NCI-H524 (cell line): ENCODE data around the gene ZNF236.
"Not testable (repeated sequence)": the region's sequence is repeated elsewhere in the genome, so short reads cannot be mapped to it uniquely, and the experiment has no call there.

ENCODE experiments used
- DNase-seq, 2 experiments: peaks; one replicate each; lab custom pipeline; 2025; lab: John Stamatoyannopoulos, UW

The ZNF236 gene

DNA sequence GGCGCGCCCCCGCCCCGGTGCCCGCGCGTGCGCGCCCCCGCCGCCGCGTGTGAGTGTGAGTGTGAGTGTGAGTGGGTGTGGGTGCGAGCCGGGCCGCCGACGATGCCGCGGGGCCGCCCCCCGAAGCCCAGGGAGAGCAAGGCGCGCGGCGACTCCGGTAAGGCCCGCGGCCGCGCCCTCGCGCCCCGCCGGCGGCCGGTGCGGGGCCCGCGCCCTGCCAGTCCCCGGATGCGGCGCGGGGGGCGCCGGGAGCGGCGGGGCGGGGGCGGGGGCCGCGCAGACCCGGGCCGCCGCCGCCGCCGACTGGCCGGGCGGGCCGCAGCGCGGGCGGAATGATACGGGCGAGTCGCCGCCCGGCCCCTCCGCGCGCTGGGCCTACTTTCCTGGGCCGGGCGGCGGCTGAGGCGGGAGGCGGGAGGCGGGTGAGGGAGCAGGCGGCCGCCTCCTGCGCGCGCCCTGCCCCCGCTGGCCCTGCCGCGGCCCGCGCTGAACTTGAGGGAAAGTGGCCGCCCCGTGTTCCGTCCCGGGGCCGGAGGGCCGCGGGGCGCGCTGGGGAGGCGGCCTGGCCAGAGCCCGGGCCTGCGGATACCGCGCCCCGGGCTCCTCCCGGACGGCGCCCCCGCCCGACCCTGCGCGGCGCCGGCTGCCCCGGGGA, at the start of gene ZNF236:
ZNF236 (plus strand) TSS at position 52 of the 655 bp plus-strand sequence; CDS start at position 103, 51 bp downstream.
- peak in 1 of 2 experiments; percentile 63 for DNase-seq

GRCh38 chr18:76772665-76773064, 49.7 kb upstream of the ZNF236 start:
- DNase-seq, result no peak

GRCh38 chr18:76777036-76777435, 45.3 kb upstream of the ZNF236 start:
- not testable (repeated sequence) for DNase-seq

GRCh38 chr18:76783786-76784484, 38.4 kb upstream of the ZNF236 start:
- DNase-seq, result no peak

GRCh38 chr18:76785872-76786271, 36.5 kb upstream of the ZNF236 start:
- DNase-seq, result no peak

- no peak for DNase-seq
Observed at GRCh38 chr18:76788571-76789317, 33.6 kb upstream of the ZNF236 start.

- no peak for DNase-seq
Observed at GRCh38 chr18:76791106-76791505, 31.3 kb upstream of the ZNF236 start.

- DNase-seq, result no peak
Observed at GRCh38 chr18:76791642-76792041, 30.7 kb upstream of the ZNF236 start.

DNA sequence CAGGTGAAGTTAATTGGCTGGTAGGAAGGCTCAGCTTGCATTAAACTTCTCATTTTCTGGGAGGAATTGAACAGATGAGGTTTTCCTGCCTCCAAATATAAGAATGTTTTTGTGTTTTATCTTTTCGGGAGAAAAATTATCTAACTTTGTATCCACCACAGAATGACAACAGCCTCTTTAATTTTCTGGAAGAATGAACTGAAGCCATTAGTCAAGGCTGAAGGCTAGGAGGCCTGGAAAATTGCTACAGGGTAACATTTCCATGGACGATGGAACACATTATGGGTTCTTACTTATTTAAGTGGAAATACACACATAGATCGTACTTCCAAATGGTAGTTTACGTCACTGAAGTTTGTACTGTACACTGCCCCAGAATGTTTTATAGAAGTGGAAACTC, 28.0 kb upstream of the ZNF236 start:
- DNase-seq, result no peak

DNA sequence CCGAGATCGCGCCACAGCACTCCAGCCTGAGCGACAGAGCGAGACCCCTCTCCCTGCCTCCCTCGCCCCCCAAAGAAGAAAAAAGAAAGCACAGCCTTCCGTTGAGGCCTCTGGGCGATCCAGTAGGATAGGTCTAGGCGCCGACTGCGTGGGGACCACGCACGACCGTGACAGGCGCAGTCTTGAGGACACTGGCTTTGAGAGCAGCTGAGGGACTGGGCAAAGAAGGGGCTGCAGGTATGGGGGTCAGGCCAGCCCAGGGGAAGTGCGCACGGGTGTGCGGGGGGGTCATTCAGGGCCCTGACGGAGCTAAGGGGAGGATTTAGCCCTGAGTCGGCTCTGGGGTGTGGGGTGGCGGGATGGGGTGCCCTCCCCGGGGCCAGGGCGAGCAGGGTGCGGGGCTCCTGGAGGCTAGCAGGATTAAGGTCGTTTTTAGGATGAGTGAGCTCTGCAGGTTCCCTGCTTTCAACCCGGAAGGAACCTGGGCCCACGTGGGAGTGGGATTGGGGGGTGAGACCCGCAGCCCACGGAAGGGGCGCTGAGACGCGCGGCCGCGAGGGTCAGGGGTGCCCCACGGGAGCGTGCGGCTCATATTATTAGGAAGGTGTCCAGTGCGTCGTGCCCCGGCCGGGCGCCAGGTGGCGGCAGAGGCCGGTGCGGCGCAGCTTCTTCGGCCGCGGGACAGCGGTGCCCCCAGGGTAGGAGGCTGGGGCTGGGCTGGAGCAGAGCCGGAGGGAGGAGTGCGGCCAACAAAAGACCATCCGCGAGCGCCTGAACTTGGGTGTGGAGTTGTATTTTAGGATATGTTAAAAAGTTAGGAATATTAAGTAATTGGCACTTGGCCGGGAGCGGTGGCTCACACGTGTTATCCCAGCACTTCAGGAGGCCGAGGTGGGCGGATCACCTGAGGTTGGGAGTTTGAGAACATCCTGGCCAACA, 20.5 kb upstream of the ZNF236 start:
- DNase-seq, result peak; percentile 6 to 62

DNA sequence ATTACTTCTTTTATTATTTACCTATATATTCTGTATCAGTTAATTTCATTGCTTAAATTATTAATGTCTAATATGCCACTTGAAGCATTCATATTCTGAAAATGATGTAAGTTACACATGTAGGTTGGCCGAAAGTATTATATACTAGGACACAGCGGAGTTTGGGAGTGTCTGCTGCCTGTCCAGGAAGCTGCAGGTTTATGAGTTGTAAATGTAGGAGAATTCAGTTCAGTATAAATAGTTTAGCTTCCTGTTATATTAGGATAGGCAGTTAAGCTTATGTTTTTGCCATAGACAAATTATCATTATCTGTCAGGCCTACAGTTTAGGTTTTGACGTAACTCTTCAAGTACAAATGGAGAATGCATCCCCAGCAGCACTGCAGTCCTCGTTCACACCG, 18.9 kb upstream of the ZNF236 start:
- no peak for DNase-seq

- DNase-seq, result peak; percentile 54 to 79
Observed at GRCh38 chr18:76803814-76804213, 18.5 kb upstream of the ZNF236 start.

DNA sequence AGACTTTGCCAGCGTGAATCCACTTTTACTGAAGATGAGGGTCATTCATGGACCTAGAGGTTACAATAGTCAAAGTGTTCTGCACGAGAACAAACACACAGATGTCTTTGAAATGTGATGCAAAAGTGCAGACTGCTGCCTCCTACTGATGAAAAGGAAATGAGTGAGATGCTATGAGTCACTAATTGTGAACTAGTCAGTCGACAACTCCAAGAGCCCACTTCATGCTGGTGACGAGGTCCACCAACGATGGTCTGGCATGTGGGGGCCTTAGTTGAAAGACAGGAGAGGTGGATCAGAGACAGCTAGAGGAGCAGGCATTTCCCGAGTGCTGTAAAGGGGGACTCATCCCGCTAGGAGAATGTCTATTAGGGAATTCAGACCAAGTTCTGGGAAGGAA, 17.1 kb upstream of the ZNF236 start:
- DNase-seq, result no peak

GRCh38 chr18:76806301-76806700, 16.1 kb upstream of the ZNF236 start:
- DNase-seq, result no peak

GRCh38 chr18:76808561-76808960, 13.8 kb upstream of the ZNF236 start:
- DNase-seq, result no peak

GRCh38 chr18:76811530-76811929, 10.8 kb upstream of the ZNF236 start:
- DNase-seq, result not testable (repeated sequence)

GRCh38 chr18:76814256-76814655, 8.1 kb upstream of the ZNF236 start:
- no peak for DNase-seq

DNA sequence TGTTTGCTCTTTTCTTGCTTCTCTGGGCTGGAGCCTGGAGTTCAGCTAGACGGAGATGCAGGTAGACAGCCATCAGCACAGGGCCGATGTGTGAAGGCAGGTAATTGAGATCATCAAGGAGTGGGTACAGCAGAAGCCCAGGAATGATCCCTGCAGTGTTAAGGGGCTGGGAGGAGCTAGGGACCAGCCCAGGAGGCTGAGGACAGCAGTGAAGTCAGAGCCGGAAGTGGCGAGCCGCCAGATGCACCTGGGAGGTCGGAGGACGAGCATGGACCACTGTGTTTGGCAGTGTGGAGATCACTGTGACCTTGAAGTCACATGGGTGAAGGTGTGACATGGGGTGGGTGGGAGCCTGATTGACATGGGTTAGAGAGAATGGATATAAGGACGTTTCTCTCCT, 6.2 kb upstream of the ZNF236 start:
- no peak for DNase-seq

GRCh38 chr18:76817888-76818611, 4.3 kb upstream of the ZNF236 start:
- no peak for DNase-seq

DNA sequence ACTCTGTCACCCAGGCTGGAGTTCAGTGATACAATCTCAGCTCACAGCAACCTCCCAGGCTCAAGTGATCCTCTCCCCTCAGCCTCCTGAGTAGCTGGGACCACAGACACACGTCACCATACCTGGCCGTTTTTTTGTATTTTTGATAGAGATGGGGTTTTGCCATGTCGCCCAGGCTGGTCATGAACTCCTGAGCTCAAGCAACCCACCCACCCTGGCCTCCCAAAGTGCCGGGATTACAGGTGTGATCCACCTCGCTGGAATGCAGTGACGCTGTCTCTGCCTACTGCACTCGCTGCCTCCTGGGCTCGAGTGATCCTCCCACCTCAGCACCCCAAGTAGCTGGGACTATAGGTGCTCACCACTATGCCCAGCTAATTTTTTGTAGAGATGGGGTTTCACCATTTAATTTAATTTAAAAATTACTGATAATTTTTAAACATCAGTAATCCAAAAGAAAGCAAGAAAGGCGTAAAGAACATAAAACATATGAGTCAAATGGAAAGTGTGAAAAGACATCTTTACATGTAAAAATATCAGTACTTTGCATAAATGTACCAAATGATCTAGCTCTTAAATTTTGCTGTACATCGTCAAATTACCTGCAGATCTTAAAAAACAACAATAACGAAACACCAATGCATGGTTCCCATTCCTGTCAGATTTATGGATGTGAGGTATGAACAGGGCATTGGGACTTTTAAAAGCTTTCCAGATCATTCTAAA, 2.8 kb upstream of the ZNF236 start:
- DNase-seq, result no peak
